Measurements from ENCODE around the gene INPP5D. TPM values are rescaled to one million over a fixed set of nuclear protein-coding genes. Genes with fewer than 3 reads are reported as not detected.

The INPP5D gene
- total RNA-seq, 4 donors from 2014 or later, result 26.6 to 40.6 (median 27.0) TPM

DNA sequence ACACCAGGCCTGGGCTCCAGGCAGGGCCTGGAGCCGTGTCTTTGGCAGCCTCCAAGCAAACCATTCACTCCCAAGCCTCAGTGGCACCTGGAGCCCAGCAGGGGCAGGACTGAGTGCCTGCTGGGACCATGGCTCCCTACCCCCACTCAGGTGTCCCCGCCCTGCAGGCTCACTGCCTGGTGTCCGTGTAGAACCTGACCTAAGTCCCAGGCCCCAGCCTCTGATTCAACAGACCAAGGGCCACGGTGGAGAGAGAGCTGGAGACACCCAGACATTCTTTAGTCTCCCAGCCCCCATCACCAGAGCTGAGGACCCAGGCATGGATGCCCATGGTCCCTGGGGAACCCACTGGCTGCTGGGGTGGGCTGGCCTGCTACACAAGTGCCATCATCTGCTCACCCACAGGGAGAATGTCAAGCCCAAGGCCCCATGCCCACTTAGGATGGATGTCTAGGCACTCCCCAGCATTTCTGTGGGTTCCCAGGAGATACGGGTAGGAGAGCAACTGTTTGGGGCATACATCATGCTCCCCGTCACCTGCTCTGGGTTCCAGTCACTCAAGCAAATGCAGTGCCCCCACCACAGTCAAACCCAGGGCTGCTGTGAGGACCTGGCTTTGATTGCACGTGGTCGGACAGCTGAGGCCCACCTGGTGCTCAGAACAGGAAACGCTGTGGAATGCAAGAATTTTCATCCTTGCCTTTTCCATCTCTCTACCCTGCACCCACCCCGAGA is 148.4 kb downstream of the INPP5D start:
- TF ChIP-seq, protein P1, sequence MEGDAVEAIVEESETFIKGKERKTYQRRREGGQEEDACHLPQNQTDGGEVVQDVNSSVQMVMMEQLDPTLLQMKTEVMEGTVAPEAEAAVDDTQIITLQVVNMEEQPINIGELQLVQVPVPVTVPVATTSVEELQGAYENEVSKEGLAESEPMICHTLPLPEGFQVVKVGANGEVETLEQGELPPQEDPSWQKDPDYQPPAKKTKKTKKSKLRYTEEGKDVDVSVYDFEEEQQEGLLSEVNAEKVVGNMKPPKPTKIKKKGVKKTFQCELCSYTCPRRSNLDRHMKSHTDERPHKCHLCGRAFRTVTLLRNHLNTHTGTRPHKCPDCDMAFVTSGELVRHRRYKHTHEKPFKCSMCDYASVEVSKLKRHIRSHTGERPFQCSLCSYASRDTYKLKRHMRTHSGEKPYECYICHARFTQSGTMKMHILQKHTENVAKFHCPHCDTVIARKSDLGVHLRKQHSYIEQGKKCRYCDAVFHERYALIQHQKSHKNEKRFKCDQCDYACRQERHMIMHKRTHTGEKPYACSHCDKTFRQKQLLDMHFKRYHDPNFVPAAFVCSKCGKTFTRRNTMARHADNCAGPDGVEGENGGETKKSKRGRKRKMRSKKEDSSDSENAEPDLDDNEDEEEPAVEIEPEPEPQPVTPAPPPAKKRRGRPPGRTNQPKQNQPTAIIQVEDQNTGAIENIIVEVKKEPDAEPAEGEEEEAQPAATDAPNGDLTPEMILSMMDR (IDR thresholded peaks at IDR 0.05; ENCODE audit: low read depth), result no peak

DNA sequence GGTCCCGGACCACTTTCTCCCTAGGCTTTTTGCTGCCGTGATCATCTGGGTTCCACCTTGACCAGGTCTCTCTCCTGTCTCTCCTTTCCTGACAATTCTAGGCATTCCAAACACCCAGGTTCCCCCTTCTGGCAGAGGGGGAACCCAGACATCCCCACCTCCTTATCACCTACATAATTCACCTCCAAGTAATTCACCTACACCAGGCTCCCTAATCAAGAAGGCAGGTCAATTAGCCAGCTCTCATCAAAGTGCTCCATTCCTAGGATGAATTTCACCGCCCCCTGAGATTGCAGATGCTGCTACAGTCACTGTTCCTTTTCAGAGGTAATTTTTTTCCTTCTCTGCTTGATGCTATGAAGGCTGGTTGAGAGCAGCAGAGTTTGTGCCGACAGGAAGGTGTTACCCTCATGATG is 149.0 kb downstream of the INPP5D start:
- TF ChIP-seq, protein P1 (IDR thresholded peaks at IDR 0.05; ENCODE audit: low read depth), result no peak

DNA sequence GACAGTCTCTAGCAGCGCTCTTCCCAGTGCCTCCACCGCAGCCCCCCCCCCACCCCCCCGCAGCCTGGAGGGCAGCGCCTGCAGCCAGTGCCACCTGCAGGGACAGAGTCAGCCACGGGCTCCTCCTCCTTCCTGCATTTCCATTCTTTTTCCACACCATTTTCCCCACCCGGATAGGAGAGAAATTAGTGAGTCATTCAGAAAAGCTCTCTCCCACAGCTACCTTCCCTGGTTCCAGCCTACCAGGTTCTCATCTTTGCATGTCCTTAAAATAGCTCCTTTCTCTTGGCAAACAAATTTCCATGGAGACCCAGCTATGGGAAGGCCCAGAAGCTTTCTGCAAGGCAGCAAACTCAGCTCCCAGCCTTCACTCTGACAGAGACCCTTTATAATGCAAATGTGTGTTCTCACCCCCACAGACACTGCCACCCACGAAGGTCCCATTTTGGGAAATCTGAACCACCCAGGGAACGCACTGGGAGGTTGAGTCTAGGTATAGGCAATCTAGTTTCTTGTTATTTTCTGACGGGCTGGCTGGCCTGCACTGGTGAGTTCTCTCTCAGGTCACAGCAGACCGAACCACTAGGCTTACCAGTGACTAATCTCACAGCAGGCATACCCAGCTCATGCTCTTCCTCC is 149.5 kb downstream of the INPP5D start:
- TF ChIP-seq, protein P1 (IDR thresholded peaks at IDR 0.05; ENCODE audit: low read depth), result no peak

DNA sequence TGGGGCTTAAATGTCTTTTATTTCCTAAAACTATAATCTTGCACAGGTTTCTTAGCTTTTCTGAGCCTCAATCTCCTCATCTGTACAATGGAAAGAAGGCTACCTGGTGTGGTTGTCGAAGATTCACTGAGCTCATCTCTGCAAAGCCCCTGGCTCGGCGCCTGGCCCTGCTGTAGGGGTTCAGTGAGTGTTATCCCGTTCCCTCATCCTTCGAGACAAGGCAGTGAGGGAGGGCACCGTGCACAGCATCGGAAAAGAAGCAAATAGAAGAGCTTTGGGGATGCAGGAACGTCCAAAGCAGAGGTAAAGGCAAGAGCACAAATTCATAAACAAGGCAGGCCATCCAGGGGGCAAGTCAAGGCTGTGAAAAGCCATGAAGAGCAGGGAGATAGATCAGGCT is 150.1 kb downstream of the INPP5D start:
- TF ChIP-seq, protein P1 (IDR thresholded peaks at IDR 0.05; ENCODE audit: low read depth), result no peak

DNA sequence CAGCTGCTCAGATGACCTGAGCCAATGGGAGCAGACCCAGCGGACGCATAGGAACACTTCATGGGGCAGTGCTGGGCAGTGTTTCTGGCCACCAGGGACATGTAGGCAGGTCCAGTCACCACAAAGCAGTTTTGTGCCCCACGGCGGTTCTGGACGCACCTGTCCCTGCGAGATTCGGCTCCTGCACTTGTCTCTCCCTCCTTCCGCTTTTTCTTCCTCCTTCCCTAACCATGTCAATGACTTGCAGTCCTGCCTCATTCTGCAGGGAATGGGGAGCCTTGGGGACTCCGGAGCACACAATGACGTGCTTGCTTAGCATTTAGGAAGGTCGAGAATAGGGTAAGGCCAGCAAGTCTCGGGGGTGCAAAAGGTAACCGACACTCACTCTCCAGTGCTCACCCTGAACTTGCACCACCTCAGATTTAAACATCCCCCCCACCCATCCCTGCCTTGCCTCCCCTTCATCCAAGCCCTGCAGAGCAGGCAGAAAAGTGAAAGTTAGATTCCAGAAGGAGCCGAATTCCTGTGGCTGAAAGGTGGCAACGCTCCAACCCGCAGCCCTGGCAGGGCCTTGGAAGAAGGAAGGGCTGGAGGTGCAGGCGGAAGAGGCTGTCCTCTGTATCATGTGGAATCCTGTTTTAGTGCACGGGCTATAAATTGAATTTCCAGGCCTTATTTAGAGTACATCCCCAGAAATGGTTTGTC is 150.9 kb downstream of the INPP5D start:
- TF ChIP-seq, protein P1 (IDR thresholded peaks at IDR 0.05; ENCODE audit: low read depth), result no peak

DNA sequence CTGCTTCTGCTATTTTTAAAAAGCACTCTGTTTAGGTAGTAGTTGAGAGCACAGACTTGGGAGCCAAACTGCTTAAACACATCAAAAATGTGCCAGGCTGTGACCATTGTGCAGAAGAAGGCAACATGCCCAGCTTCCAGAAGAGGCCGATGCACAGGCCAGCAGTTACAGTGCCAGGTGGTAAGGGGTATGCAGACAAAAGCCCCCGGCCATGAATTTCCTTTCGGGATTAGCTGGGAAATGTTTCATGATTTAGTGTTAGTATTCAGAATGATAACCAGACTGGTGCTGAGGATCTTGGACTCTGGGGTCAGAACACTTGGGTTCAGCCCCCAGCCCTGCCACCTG is 151.4 kb downstream of the INPP5D start:
- TF ChIP-seq, protein P1 (IDR thresholded peaks at IDR 0.05; ENCODE audit: low read depth), result no peak

DNA sequence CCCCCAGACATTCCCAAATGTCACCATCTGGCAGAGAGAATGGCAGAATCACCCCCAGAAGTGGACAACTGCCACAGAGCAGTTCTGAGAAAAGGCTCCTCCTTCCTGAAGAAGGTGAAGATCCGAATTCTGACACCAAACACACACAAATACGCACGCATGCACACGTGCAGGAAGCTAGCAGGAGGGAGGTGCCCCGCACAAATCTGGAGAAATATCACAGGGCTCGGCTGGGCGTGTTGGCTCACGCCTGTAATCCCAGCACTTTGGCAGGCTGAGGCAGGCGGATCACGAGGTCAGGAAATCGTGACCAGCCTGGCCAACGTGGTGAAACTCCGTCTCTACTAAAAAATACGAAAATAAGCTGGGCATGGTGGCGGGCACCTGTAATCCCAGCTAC is 152.9 kb downstream of the INPP5D start:
- TF ChIP-seq, protein P1 (IDR thresholded peaks at IDR 0.05; ENCODE audit: low read depth), result no peak
